RPMI8226 (cell line): ENCODE data around the gene KIF26B.
"Not testable (repeated sequence)": the region's sequence is repeated elsewhere in the genome, so short reads cannot be mapped to it uniquely, and the experiment has no call there.

Experiments used
- DNase-seq: peaks from one replicate; pipeline ENCODE4 v3.0.0-alpha.2; 2015

KIF26B gene

GRCh38 chr1:245290836-245291235 is 136.1 kb downstream of the KIF26B start:
- DNase-seq: no peak

- no peak for DNase-seq
These were observed 136.6 kb downstream of the KIF26B start for GRCh38 chr1:245291351-245291750.

GRCh38 chr1:245292141-245292540 is 137.4 kb downstream of the KIF26B start:
- no peak for DNase-seq

GRCh38 chr1:245292553-245292952 is 137.8 kb downstream of the KIF26B start:
- DNase-seq: no peak

GRCh38 chr1:245294020-245294419 is 139.2 kb downstream of the KIF26B start:
- no peak for DNase-seq

- DNase-seq: no peak
These were observed 144.0 kb downstream of the KIF26B start for GRCh38 chr1:245298781-245299180.

- DNase-seq: no peak
These were observed 146.4 kb downstream of the KIF26B start for GRCh38 chr1:245301162-245301580.

- no peak for DNase-seq
These were observed 147.1 kb downstream of the KIF26B start for GRCh38 chr1:245301921-245302320.

GRCh38 chr1:245304698-245305097 is 149.9 kb downstream of the KIF26B start:
- DNase-seq: no peak

DNA sequence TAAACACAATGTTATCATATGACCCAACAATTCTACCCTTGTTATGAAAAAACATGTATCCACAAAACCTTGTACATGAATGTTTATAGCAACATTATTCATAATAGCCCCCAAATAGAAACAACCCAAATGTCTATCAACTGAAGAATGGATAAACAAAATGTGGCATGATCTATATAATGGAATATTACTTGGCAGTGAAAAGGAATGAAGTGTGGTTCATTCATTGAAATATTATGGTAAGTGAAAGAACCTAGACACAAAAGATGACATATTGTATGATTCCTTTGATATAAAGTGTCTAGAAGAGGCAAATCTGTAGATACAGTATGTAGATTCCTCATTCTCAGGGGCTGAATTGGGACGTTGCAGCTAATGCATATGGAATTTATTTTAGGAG is 151.2 kb downstream of the KIF26B start:
- no peak for DNase-seq

DNA sequence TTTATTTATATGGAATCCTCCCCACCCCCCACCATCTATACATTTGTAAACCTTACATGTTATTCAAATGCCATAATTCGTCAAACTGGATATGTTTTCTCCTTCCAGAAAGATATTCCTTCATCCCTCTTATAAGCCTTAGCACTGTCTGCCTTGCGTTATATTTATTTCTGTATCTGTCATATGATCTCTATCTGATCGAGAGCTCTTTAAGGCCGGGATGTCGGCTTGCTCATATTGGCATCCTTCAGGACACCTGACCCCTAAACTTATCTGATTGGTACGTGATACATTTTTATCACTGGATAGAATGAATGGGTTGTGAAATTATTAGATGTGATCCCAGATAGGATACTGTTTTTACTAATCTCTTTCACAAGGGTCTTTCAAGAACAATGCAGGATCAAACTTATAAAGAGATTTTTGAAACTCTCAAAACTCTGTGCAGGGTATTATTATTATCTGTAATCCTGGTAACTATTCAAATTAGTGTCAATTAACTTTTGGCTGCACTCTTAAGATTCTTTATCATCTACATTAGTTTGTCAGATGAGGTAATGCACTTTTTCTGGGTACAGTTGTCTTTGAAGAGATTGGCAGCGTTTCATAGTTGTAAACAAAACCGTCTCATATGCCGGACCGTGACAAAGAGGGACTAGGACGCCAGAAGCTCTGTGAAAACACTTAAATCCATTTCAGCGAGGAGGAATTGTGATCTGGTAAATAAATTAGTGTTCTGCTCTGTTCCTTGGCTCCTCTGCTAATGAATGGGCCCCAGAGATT is 152.0 kb downstream of the KIF26B start:
- no peak for DNase-seq

GRCh38 chr1:245310571-245311531 is 156.1 kb downstream of the KIF26B start:
- DNase-seq: peak; percentile 54

GRCh38 chr1:245311887-245312536 is 157.2 kb downstream of the KIF26B start:
- no peak for DNase-seq

DNA sequence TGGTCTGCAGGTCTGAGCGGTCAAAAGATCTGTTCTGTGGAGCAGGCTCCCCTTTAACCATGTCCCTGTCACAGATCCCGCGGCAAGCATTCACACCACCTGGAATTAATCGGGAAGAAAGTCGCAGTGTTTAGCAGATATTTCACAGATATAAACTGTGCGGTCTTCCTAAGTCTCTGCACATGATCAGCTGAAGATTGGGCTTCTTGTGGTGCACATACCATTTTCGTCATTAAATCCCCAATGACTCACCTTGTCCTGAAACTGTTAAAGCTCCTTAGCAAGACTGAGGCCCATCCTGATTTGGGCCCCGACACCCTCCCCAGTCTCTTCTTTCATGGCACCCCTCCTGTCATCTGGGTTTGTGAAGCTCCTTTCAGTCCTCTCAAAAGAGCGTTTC is 158.8 kb downstream of the KIF26B start:
- no peak for DNase-seq

DNA sequence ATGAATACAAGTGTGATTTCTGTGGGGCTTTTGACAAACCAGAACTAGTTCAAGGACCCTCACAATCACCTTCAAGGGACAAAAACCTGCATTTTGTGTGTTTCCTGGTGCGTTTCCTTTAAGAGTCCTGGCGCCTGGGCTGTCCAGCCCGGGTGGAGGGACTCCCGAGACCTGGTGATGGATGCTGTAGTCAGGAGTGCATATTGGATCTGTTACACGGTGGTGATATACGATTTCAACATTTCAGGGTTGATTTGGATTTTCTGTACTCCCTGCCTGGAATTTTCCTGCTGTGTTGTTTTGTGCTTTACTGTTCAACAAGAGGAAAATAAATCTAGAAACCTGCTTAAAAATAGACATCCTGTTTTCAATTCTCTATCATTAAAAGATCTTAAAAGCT is 162.0 kb downstream of the KIF26B start:
- no peak for DNase-seq

DNA sequence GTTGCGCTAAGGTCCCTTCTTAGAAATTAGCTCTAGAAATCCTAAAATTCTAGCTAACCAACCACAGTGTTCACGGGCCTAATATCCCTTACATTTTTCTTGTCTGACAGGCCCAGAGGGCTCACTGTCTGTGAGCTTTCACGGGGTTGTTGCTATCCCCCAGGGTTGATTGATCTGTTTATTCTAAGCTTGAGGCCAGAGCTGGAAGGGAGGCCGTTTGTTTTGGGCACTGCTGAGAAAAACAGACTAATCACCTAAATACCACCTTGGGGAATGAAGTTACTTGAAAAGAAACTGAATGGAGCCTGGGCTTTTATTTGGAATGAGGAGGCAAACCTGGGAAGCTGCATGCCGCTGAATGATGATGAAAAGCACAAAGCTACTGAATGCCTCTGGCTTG is 162.4 kb downstream of the KIF26B start:
- no peak for DNase-seq

- DNase-seq: peak; percentile 44
These were observed 164.3 kb downstream of the KIF26B start for GRCh38 chr1:245319094-245319493.

DNA sequence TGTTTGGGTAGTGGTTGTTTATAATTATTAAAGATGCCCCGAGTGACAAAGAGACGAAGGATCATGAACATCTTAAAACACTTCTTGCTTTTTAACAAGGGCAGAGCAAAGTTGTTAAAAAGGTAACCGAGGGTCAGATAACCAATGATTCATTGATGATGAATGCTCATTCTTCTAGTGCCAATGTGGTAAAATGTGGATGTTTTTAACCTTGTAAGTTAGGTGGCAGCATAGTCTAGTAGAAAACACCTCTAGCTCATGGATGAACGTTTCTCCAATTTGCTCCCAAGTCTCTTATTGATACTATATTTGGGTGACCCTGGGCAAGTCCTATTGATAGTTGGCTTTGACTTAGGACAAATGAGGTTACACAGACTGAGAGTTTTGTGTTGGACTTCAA is 167.9 kb downstream of the KIF26B start:
- no peak for DNase-seq

GRCh38 chr1:245323765-245324164 is 169.0 kb downstream of the KIF26B start:
- DNase-seq: not testable (repeated sequence)

DNA sequence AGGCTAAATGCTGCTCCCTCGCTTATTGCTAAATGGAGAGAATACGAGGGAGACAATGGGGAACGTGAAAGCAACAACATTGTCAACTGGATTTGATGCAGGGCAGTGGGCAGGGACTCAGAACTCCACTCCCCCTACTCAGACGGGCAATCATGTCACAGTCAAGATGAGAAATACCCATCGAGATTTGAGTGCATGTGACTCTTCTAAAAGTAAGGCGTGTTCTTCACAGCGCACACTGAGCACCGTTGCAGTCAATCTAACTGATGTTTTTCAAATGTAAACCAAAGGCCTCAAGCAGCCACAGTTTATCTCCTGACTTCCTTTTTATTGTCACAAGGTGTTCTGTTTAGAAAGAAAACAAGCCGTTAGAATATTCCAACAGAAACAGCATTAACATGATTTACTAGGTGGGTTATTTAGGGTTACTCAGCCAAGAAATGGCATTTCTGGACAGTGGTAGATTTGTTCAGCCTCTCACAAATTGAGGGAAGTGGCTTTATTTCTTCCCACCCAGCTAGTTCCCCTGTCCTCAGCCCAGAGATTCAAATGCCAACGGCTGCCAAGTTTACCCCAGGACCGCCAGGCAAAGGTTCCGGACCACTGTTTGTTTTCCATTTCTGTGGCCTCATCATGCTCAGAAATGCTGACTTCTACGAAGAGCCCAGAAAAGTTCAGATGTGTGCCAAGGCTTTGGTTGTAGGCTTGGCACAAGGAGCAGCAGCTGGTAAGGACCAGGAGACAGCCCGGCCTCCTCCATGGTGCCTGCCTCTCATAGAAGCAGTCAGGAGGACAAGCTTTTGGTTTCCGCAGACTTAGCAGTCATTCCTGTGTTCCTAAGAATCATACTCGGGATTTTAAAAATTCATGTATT is 171.4 kb downstream of the KIF26B start:
- peak; percentile 19 for DNase-seq

DNA sequence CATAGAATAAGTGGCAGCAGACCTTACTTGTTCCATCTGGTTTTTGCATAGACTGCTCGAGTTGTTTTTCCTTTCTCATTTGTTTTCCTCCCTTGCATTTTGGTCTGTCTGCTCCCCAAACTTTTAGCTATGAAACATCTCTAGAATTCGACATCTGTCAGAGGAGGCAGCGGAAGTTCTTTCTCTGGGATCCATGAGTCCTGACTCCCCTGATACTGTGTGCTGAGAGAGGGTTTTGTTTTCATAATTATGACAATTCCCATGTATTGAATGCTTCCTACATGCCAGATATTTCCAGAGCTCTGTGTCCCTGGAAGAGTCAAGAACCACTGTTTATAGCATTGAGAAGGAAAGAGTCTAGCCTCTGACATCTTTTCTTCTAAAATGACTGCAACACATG is 172.6 kb downstream of the KIF26B start:
- no peak for DNase-seq

GRCh38 chr1:245327842-245328241 is 173.1 kb downstream of the KIF26B start:
- no peak for DNase-seq
